Measurements from ENCODE around the gene CA5A.

DNA sequence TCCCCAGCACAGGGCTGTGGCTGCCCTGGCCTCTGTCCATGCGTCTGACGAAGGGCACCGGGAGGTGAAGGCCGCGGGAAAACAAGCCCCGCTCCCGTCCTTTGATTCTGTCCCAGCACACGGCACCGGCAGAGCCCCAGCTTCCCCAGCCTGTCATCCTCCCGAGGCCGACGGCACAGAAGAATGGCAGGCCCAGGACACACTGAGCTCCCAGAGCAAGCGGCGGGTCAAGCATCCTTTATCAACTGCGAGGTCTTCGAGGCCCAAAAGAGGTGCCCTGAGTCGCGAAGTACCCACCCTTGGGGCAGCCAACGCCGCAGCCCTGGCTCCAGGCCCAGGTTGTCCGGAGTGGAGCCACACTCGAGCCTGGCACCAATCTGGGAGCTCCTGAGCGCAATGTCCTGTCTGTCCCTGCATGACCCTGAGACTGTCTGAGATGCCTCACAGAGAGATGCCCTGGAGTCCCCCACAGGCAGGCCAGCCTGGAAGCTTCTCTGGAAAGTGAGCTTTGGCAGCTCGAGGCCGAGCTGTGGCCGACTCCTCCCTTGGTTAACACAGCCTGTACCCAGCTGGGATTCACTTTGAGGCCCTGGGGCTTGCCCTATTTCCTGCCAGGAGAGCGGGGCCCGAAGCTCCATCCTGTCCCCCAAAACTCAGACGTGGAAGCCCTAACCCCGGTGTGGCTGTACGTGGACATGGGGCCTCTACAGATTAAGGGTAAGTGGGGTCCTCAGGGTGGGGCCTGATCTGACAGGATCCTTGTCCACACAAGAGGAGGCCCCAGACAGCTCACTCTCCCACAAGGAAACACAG, 90.3 kb downstream of the CA5A start:
- TF ChIP-seq, protein P1, sequence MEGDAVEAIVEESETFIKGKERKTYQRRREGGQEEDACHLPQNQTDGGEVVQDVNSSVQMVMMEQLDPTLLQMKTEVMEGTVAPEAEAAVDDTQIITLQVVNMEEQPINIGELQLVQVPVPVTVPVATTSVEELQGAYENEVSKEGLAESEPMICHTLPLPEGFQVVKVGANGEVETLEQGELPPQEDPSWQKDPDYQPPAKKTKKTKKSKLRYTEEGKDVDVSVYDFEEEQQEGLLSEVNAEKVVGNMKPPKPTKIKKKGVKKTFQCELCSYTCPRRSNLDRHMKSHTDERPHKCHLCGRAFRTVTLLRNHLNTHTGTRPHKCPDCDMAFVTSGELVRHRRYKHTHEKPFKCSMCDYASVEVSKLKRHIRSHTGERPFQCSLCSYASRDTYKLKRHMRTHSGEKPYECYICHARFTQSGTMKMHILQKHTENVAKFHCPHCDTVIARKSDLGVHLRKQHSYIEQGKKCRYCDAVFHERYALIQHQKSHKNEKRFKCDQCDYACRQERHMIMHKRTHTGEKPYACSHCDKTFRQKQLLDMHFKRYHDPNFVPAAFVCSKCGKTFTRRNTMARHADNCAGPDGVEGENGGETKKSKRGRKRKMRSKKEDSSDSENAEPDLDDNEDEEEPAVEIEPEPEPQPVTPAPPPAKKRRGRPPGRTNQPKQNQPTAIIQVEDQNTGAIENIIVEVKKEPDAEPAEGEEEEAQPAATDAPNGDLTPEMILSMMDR (IDR thresholded peaks at IDR 0.05; ENCODE audit: low read depth, low read length) = no peak
- no peak for TF ChIP-seq EZH2phosphoT487 (IDR thresholded peaks at IDR 0.05; ENCODE audit: low read depth)

All from OCI-LY3 (cell line).